ENCODE measurements around the gene FN1.

DNA sequence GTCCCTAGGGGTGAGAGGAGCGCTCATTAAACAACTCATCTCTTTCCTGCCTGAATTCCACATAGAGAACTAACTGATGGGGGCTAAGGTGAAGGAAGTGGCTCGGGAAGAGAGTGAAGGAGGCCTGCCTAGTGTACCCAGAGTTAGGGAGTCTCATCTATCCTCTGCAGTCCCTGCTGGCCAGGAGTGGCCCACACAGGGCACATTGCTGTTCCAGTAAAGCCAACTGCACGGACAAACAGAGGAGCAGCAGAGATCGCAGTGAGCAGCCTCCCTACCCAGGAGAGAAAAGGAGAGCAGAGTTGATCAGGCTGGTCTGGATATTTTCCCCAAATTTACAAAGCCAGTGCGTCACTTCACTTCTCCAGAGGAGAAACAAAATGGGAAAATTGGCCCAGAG, 16.9 kb upstream of the FN1 start:
- TF ChIP-seq, protein P1, sequence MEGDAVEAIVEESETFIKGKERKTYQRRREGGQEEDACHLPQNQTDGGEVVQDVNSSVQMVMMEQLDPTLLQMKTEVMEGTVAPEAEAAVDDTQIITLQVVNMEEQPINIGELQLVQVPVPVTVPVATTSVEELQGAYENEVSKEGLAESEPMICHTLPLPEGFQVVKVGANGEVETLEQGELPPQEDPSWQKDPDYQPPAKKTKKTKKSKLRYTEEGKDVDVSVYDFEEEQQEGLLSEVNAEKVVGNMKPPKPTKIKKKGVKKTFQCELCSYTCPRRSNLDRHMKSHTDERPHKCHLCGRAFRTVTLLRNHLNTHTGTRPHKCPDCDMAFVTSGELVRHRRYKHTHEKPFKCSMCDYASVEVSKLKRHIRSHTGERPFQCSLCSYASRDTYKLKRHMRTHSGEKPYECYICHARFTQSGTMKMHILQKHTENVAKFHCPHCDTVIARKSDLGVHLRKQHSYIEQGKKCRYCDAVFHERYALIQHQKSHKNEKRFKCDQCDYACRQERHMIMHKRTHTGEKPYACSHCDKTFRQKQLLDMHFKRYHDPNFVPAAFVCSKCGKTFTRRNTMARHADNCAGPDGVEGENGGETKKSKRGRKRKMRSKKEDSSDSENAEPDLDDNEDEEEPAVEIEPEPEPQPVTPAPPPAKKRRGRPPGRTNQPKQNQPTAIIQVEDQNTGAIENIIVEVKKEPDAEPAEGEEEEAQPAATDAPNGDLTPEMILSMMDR (IDR thresholded peaks at IDR 0.05), result peak; percentile 8
- TF ChIP-seq EZH2 (IDR thresholded peaks at IDR 0.05), result no peak
- no peak for TF ChIP-seq EZH2phosphoT487 (IDR thresholded peaks at IDR 0.05)
